Hypothalamus (tissue), 51 donors: ENCODE results near the gene L3MBTL3.
"Not testable (repeated sequence)": the region's sequence is repeated elsewhere in the genome, so short reads cannot be mapped to it uniquely, and the experiment has no call there.

Experiments
- DNase-seq, 51 donors: peaks; one replicate each; lab custom pipeline; 2025; lab: John Stamatoyannopoulos, UW

The L3MBTL3 gene

DNA sequence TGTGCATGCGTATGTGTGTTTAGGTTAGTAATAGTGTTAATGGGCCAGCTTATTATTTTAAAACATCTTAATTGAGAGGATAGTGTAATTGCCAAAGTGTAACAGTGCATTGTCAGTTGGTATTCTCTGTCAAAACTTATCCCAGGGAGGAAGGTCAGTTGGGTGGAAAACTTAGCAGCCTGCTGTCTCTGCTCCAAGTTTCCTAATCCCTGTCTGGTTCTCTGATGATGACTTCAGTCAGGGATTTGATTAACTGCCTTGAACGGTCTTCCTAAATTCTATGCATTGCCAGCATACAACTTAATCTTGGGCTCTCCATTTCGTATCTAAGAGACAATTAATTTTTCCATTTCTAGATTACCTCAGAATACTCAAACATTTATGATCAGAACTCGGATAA is 51.1 kb downstream of the L3MBTL3 start:
- DNase-seq, result no peak

- peak in 1 of 51 donors; percentile 7 for DNase-seq
These were observed 51.9 kb downstream of the L3MBTL3 start for GRCh38 chr6:130070326-130070725.

- no peak for DNase-seq
These were observed 52.4 kb downstream of the L3MBTL3 start for GRCh38 chr6:130070792-130071191.

GRCh38 chr6:130075879-130076460 is 57.6 kb downstream of the L3MBTL3 start:
- DNase-seq, result no peak

- DNase-seq, result no peak
These were observed 58.1 kb downstream of the L3MBTL3 start for GRCh38 chr6:130076512-130076911.

- DNase-seq, result no peak
These were observed 72.4 kb downstream of the L3MBTL3 start for GRCh38 chr6:130090796-130091195.

- no peak for DNase-seq
These were observed 75.2 kb downstream of the L3MBTL3 start for GRCh38 chr6:130093546-130093945.

- no peak for DNase-seq
These were observed 79.9 kb downstream of the L3MBTL3 start for GRCh38 chr6:130098317-130098716.

GRCh38 chr6:130099119-130099518 is 80.7 kb downstream of the L3MBTL3 start:
- DNase-seq, result no peak

- DNase-seq, result no peak
These were observed 87.8 kb downstream of the L3MBTL3 start for GRCh38 chr6:130105996-130106704.

- DNase-seq, result no peak
These were observed 89.3 kb downstream of the L3MBTL3 start for GRCh38 chr6:130107710-130108109.

- DNase-seq, result no peak
These were observed 92.7 kb downstream of the L3MBTL3 start for GRCh38 chr6:130111031-130111430.

- DNase-seq, result no peak
These were observed 94.9 kb downstream of the L3MBTL3 start for GRCh38 chr6:130113201-130113710.

- no peak for DNase-seq
These were observed 96.7 kb downstream of the L3MBTL3 start for GRCh38 chr6:130115036-130115435.

DNA sequence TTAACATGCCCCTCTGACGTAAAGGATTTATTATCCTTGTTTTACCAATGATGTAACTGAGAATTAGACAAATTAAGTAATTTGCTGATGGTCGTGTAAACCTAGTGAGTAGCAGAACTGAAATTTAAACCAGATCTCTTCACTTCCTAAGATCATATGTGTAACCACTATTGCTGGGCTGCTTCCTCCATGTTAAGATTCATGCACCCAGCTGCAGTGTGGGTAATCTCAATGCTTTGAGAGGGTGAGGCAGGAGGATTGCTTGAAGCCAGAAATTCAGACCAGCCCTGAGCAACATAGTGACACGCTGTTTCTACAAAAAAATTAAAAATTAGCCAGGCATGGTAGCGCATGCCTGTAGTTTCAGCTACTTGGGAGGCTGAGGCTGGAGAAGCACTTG is 97.9 kb downstream of the L3MBTL3 start:
- no peak for DNase-seq

DNA sequence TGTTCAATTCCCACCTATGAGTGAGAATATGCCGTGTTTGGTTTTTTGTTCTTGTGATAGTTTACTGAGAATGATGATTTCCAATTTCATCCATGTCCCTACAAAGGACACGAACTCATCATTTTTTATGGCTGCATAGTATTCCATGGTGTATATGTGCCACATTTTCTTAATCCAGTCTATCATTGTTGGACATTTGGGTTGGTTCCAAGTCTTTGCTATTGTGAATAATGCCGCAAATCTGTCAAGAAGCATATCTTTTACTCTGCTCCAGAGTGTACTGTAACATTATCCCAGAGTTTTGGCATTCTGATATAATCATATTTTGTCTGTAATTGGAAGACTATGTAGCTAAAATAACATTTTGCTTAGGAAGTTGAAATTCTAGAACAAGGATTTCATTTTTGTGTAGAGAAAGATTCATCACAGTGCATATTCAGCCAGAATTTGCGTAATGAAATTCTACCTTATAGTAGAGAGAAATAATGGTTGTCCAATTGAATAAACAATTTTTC is 98.9 kb downstream of the L3MBTL3 start:
- DNase-seq, result not testable (repeated sequence)

GRCh38 chr6:130118236-130118635 is 99.9 kb downstream of the L3MBTL3 start:
- DNase-seq, result no peak

- no peak for DNase-seq
These were observed 100.8 kb downstream of the L3MBTL3 start for GRCh38 chr6:130119211-130119610.

- no peak for DNase-seq
These were observed 102.3 kb downstream of the L3MBTL3 start for GRCh38 chr6:130120731-130121130.

DNA sequence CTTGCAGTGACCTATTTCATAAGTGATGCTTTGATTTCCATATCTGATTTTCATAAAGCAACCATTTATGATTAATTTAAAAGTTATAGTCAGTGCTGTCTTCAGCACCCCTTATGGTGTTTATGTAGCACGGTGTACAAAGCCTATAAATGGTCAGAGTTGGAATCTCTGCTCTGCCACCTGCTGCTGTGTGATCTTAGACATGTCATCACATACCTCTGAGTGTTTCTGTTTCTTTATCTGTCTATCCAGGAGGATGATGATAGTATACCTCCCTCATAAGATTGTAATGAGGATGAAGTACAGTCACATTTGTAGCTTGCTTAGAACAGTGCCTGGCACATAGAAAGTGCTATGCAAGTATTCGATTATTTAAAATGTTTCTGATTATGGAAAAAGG is 103.9 kb downstream of the L3MBTL3 start:
- DNase-seq, result no peak

GRCh38 chr6:130127195-130127594 is 108.8 kb downstream of the L3MBTL3 start:
- DNase-seq, result no peak

- DNase-seq, result no peak
These were observed 109.9 kb downstream of the L3MBTL3 start for GRCh38 chr6:130128326-130128725.
